ENCODE results near the gene MYRIP.

GRCh38 chr3:40019376-40019775 is 210.0 kb downstream of the MYRIP start:
- TF ChIP-seq TAF1 (IDR thresholded peaks at IDR 0.05; ENCODE audit: borderline replicate concordance, low read depth, low read length) (no peak), POLR2A (IDR thresholded peaks at IDR 0.05; ENCODE audit: low read depth, low read length) (no peak)

Measured in GM12892 (cell line).